Epithelial cell of proximal tubule (primary cell): ENCODE measurements around the gene KIFC3. TPM values are rescaled to one million over a fixed set of nuclear protein-coding genes. Genes with fewer than 3 reads are reported as not detected.

Experiments used
- DNase-seq: peaks from one replicate; pipeline ENCODE4 v3.0.0-alpha.2; 2011; ENCODE audit warnings: low read depth
- H3K4me3 ChIP-seq: 2 replicates; pipeline ENCODE4 v1.5.1; 2011; ENCODE audit warnings: low read depth, mild to moderate bottlenecking, low read length
- CTCF ChIP-seq: conservative IDR thresholded peaks from 2 replicates; pipeline ENCODE4 v1.5.1; 2012; ENCODE audit warnings: low read depth, mild to moderate bottlenecking, low read length
- total RNA-seq: library from RNA; depleted of rRNA; stranded (reverse); fragments of >200 nt; gene quantifications from 2 replicates; pipeline ENCODE4 v1.2.3, GENCODE V29; 2015

KIFC3 gene
- total RNA-seq, 1 donor from 2014 or later: 86.0 TPM

GRCh38 chr16:57758331-57759117 lies 43.8 kb downstream of the KIFC3 start:
- no peak overlapping the region for H3K4me3 ChIP-seq
- TF ChIP-seq CTCF: no peak
- no peak for DNase-seq

GRCh38 chr16:57757883-57758282 lies 44.4 kb downstream of the KIFC3 start:
- DNase-seq: no peak
- no peak overlapping the region for H3K4me3 ChIP-seq
- no peak for TF ChIP-seq CTCF

- peak; percentile 92 for TF ChIP-seq CTCF
- no peak for DNase-seq
- no peak overlapping the region for H3K4me3 ChIP-seq
Observed at GRCh38 chr16:57757326-57757786, 44.9 kb downstream of the KIFC3 start.

GRCh38 chr16:57756424-57757325 lies 45.6 kb downstream of the KIFC3 start:
- H3K4me3 ChIP-seq: no peak overlapping the region
- no peak for TF ChIP-seq CTCF
- DNase-seq: no peak

- no peak for TF ChIP-seq CTCF
- no peak for DNase-seq
- H3K4me3 ChIP-seq: no peak overlapping the region
Observed at GRCh38 chr16:57755726-57756423, 46.4 kb downstream of the KIFC3 start.

GRCh38 chr16:57755061-57755684 lies 47.1 kb downstream of the KIFC3 start:
- DNase-seq: no peak
- no peak for TF ChIP-seq CTCF
- H3K4me3 ChIP-seq: no peak overlapping the region
